Activated CD8-positive, alpha-beta memory T cell treated with anti-CD3 and anti-CD28 coated beads, Interleukin-2, amount 50 U/mL, for 4 hours (primary cell): ENCODE measurements around the gene KANSL3.
"Not testable (repeated sequence)": the region's sequence is repeated elsewhere in the genome, so short reads cannot be mapped to it uniquely, and the experiment has no call there.

ENCODE experiments used
- DNase-seq: peaks from one replicate; pipeline ENCODE4 v3.0.0-alpha.2; 2020

The KANSL3 gene

DNA sequence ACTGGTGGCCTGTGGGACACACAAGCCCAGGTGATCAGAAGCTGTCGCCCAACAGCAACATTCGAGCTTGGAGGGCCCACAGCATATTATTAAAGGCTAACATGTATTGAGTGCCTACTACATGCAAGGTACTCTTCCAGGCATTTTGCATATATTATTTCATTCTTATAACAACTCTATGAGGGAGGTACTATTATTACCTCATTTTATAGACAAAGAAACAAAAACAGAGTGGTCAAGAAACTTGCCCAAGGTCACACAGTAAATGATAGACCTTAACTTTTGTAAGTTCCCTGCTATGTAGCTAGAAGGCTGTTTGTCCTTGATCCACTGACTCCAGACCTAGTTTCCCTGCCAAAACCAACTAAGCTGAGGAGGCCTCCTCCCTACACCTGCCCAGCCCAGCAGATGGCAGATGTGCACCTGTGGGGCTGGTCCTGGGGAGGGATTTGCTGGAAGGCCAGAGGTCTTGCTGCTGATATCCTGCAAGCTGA is 35.7 kb downstream of the KANSL3 start:
- no peak for DNase-seq

DNA sequence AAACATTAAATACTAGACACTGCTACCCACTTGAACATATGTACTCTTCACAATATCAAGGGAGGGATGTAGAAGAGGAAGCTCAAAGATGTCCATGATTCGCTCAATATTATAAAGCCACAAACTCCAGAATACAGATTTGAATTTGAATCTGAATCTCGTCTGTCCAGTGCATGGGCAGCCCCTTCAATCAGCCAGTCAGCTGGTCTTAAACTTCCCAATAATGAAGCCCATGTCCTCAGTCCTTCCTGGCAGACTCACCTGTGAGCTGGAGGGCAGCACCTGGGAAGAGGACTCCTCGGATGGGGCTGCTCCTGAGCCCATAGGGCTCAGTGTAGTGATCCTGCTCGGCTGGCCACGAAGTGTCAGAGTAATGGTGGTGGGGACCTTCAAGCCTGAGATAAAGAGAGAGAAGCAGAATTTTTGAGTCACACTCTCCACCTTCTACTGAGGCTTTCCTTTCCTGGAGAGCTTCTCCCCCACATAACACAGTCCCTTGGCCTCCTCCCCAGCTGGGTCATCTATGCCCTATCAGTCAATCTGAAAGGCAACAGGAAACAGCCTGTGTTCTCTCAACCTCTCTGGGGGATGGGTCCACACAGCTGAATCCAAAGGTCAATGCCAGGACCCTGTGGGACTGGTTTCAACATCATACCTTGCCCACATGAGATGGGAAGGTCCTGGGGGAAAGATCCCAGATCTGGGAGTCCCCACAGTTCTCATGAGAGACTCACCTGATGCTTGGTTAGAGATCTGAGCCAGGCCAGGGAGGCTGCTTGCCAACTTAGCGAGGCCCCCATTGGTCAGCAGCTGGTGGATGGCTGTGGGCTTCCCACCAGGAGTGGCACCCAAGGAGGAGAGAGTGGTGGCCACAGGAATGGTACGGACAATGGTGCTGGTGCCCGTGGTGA is 36.5 kb downstream of the KANSL3 start:
- no peak for DNase-seq

DNA sequence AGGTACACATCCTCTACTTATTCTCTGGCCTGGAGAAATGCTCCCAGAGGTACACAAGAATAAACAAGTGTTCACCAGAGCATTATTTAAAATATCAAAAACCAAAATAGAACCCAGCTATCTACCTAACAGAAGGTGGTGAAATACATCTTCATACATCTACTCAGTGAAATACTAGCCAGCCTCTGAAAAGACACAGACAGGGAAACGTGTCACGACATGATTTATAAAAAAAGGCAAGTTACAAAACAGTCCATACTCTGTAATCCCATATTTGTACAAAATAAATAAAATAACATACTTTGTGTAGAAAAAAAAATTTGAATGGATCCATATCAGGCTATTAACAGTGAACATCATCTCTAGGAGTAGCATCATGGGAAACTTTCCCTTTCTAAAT is 38.2 kb downstream of the KANSL3 start:
- DNase-seq, result no peak

DNA sequence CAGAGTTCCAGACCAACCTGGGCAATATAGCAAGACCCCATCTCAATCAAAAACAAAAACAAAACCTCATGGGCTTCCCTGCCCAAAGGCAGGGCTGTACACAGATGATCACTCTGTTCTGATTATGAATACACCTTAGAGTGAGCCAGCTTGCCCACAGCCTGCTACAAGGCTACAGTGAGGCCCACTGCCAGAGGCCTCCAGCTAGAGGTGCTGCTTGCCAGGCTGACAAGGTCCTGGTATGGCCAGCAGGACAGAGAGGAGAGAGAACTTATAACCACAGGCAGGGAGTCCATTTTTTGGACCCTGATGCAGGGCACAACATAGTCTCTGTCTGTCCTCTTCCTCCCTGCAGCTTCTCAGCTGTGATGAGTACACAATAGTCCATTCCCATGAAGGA is 41.5 kb downstream of the KANSL3 start:
- DNase-seq, result no peak

DNA sequence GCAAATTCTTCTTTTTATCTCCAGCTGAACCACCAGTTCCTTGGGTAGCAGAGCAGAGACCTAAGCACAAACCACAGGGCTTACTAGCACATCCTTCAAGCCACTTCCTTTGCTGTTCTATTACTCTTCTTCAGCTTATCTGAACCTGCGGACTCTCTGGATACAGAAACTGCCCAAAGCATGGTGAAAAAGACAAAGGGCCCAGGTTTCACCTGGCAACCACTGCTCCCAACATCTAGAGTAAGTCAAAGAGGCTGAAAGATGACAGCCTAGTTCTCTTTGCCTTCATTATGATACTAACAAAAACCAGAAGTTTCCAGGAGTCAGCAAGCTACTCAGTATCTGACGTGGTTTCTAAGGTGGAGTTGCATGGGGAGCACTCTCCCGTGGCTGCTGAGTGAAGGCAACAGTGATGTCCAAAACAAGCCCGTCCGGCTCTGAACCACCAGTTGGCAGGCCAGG is 43.4 kb downstream of the KANSL3 start:
- no peak for DNase-seq

DNA sequence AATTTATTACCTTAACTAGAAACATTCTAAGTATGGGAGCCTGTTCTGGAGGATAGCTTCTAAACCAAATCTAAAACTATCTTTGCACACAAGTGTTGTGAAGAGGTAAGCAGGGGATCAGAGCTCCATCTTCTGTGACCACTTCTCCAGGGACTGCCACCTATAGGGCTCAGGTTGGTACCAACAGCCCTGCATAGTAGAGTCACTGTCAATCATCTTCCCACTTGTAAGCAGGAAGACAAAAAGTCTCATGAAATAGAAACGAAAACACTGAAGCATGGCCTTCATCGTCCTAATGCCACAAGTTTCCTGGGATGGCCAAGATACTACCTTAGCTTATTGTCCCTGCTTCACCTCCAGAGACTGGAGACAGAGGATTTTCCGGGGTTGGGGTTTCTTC is 43.8 kb downstream of the KANSL3 start:
- DNase-seq, result no peak

DNA sequence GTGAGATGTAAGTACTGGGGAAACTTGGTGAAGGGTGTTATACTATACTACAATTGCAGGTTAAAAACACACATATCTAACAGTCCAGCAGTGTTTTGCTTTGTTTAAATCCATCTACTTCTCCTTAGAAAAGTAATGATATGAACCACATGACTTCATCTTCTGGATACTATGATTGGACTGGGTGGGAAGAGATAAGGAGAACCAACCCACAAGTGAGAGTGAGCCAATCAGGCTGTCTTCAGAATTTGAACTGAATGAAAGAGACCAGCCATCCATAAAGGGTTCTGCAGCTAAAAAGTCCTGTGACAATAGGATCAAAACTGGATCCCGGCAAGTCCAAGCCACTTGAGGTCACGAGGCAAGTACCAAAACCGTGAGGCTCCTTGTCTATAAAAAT is 46.6 kb downstream of the KANSL3 start:
- DNase-seq, result no peak

DNA sequence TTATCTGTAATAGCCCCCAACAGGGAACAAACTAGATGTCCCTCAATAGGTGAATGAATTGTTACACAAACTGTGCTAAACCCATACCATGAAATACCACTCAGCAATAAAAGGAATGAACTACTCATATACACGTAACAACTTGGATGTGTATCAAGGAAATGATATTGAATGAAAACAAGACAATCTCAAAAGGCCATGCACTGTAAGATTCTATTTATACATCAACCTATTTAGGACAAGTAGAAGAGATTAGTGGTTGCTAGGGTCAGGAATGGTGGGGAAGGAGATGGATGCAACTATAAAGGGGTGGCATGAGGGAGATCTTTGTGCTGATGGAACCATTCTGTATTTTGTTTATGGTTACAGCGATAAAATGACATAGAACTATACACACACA is 47.1 kb downstream of the KANSL3 start:
- DNase-seq, result no peak

DNA sequence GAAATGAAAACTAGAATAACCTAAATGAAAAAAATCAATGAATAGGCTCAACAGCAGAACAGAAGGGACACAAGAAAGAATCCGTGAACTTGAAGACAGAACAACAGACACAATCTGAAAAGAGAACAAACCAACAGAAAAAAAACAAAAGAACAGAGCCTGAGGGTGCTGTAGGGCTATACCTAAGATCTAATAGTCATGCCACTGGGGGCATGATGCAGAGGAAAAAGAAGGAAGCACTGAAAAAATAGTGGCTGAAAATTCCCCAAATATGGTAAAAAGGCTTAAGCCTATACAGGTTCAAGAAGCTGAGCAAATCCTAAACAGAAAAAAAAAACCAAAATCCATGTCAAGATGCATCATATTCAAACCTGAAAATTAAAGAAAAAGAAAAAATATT is 50.3 kb downstream of the KANSL3 start:
- no peak for DNase-seq

DNA sequence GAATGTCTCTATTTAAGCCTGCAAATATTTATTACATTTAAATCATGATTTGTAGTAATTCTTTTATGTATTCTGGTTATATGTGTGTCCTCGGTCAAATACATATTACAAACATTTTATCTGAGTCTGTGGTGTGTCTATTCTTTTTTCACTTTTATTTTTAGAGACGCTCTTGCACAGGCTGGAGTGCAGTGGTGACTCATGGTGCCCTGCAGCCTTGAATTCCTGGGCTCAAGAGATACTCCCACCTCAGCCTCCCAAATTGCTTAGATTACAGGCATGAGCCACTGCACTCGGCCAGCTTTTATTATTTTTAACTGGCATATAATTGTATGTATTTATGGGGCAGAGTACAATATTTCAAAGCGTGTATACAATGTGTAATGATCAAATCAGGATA is 54.1 kb downstream of the KANSL3 start:
- DNase-seq, result no peak

DNA sequence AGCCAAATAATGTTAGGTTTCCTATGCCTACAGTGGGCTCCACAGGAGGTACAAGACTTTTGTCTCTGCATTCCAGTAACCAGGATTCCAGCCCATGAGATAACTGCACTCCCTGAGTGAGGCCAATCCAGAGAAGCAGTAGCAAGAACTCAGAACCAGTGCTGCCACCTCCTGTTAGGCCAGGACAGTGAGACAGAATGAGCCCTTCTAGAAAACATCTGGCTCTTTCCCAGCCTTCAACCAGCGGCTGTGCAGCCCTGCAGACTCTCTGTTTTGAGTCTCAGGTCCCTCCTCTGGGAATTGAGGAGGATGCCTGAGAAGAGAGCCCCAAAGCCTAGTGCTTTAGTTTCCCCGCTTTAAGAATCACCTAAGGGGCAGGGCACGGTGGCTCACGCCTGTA is 57.3 kb downstream of the KANSL3 start:
- no peak for DNase-seq

DNA sequence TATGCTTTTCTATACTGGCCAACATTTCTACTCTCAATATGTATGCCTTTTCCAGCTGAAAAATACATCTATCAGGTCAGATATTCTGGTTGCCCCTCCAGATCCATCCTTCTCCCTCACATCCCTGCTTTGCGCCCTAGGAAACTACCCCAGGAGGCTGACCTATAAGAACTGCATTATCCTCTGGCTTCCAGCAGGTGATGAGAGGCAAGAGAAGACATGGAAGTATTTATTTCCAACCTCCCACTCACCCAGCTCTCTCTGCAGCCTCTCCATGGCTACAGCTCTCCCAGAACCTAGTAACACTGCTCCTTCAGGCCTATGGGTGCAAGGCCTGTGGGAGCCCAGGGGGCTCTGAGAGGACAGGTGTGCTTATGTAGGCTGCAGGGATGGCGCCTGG is 58.7 kb downstream of the KANSL3 start:
- no peak for DNase-seq

DNA sequence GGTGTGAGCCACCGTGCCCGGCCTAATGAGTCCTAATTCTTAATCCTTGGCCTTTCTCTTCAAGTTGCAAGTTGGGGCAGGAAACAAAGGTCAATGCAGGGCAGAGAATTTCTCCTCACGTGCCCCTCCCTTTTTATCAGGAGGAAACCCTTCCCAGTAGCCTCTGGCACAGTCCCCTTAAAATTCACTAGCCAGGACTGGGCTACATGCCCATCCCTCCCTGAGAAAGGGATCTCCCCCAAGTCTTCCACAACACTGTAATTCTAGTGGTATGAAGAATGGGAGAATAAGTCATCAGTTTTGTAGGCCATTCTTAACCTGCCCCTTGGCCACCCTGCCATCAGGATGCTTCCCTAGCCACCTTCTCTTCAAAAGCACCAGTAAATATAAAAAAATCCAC is 59.4 kb downstream of the KANSL3 start:
- DNase-seq, result no peak

DNA sequence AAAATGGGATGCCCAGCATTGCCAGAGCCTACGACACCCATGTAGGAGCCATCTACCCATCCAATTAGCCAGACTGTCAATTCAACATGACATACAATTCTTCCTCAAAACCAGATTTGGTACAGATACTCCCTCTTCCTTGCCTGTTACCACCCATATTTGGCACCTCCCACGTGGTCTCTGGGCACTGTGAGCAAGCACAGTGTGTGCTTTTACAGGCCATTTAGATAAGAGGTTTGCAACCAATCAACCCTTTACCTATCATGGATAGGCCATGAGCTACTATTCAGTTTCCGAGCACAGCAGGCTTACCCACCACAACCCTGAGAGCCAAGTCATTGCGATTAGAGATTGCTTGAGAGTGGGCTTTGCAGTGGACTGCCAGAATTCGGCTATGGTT is 60.6 kb downstream of the KANSL3 start:
- DNase-seq, result no peak

DNA sequence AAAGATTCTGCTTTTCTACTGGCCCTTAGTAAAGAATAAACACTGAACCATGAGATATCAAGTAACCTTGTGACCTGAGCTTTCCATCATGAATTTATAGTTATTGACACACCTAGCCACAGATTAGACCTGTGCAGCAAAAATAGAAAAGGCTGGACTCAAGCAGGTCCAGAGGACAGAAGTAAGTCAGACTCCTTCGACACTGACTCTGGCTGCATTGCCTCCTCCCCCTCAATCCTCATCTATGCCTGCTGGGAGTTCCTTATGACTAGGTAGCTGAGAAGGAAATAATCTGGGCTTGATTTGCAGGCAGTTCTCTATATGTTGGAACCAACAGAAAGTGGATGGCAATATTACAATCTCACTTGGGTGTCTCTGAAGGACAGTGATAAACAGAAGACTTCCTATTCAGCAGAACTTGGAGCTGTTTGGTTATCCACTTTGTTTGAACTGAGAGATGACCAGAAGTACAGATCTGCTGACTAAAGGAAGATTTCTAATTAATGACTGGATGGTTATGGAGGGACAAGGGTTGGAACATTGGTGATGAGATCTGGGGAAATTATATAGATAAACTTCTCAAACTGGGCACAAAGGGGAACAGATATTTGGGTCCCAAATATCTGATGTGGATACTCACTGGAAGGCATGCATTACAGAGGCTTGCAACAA is 62.2 kb downstream of the KANSL3 start:
- DNase-seq, result no peak

DNA sequence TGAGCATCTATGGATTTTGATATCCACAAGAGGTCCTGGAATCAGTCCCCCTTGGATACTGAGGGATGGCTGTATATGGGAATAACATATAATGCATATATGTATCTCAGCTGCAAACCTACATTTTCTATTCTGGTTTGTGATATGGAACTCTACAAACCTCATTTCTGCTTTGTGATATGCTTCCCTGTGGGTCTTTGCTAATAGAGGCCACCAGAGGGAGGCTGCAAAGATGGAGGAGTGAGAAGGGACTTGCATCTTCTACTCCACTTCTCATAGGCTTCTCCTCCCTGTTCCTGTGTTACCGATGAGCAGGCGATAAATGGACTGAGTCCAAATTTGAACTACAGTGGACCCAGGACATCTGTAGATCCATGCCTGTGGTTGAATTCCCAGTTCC is 63.7 kb downstream of the KANSL3 start:
- DNase-seq, result no peak

DNA sequence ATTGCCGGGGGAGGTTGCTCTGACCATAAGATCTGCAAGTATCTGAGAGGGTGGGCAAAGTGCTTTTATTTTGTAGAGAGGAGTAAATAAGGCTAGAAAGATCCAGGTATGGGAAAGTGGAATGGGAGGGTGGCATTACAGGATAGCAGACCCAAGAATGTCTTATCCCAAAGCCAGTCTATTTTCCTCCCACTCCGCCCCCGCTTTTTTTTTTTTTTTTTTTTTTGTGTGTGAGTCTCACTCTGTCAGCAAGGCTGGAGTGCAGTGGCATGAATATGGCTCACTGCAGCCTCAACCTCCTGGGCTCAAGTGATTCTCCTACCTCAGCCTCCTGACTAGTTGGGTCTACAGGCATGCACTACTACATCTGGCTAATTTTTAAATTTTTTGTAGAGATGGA is 70.0 kb downstream of the KANSL3 start:
- no peak for DNase-seq

DNA sequence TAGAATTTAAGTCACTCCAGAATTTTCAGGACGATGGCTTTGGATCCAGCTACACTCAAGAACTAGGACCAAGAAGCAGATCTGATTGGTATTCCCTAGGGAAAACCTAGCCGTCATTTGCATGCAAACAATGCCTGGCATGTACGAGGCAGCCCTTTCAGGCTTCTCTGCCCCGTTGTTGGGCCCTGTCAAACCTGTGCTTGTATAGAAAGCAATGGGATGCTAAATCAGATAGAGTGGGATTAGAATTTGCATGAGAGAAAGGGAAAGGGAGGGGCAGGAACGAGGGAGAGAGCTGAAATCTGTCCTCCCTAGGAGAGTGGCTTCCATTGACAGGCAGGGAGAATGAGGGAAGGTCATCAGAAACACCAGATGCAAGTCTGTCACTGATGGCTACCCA is 73.0 kb downstream of the KANSL3 start:
- DNase-seq, result no peak

DNA sequence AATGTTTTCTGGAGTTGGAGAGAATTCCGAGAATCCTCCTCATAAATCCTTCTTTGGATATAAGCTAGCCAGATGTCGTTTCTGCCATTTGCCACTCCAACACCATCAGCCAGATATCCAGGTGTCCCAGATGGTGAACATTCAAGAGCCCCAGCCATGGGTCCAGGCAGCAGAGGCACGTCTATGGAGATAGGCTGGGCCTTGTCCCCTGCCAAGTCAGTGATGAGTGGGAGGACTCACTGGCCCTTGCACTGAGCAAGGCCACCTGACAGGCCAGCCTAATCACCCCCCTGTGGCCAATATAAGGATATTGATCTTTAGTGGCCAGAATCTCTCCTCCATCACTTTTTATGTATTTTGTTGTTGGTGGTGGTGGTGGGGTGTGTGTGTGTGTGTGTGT is 73.5 kb downstream of the KANSL3 start:
- no peak for DNase-seq

DNA sequence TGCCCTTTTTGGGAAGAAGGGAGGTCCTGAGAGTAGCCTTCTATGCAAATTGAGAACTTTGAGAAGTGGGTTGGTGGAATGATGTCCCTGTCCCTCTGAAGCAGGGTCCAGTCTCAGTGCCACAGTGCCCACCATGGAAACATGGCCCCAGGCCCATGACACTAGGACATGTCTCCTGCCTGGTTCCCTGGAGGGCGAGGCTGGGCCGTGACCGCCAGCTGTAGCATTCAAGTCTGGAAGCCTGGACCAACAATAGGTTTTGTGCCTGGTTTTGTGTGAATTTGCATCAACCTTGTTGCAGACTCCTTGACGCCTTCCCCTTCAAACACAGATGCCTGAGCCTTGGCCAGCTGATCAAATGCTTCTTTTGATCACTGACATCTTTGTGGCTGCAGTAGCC is 74.1 kb downstream of the KANSL3 start:
- DNase-seq, result no peak

DNA sequence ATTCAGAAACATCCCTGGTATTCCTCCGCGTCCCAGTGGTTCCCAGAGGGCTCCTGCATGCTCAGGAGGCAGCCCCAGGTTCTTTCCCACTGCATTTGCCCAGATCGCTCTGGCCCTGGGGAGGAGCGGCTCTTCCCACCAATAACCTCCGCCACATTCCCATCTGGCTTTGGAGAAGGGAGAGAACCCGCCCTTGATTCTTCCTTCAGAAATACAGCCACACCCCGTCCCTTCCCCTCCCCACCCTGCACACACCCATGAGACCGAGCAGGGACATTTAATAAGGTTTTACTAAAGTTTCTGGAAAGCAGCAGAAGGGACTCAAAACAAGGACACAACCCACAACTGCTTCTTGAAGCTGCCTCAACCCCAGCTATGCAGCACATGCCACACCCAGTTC is 79.6 kb downstream of the KANSL3 start:
- DNase-seq, result no peak

DNA sequence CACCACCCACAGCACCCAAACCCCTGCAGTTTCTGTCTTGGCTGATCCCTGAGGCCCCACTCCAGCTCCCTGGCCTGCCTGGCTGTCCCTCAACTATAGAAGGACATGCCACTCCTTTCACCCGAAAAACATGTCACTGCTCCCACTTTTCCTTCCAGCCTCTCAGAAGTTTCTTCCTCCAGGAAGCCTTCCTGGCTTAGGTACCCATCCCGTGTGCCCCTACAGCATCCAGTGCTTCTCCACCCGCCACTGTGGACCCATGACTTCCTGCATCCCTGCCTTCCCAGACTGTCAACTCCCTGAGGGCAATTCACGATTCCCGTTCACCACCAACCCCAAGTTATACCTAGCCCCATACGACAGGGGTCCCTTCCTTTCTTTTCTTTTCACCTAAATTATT is 80.1 kb downstream of the KANSL3 start:
- no peak for DNase-seq

DNA sequence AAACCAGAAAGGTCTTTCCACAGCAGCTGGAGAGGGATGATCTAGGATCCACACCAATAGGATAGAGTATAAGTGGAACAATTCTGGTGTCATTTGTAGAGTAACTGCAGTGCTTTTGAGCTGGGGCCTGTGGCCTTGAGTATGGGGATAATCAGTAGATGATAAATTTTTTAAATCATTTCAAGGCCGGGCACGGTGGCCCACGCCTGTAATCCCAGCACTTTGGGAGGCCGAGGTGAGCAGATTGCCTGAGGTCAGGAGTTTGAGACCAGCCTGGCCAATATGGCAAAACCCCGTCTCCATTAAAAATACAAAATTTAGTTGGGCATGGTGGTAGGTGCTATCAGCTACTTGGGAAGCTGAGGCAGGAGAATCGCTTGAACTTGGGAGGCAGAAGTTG is 80.7 kb downstream of the KANSL3 start:
- not testable (repeated sequence) for DNase-seq
